Liver (tissue), 9 donors: ENCODE data around the gene PTPMT1. TPM values are rescaled to one million over a fixed set of nuclear protein-coding genes. Genes with fewer than 3 reads are reported as not detected.
A peak's percentile ranks its signal among the peaks of the same experiment; 100 is the strongest.

Source experiments
- DNase-seq: peaks from one replicate; pipeline ENCODE4 v3.0.0-alpha.2; 2017; ENCODE audit warnings: low spot score
- H3K27ac ChIP-seq, 2 donors: one replicate each; pipeline ENCODE4 v1.7.0; 2013; ENCODE audit warnings: inconsistent platforms in 2 of 2, low read length in 2 of 2, control low read depth in 1 of 2, low read depth in 1 of 2, mild to moderate bottlenecking in 1 of 2
- H3K27me3 ChIP-seq, 4 donors: one replicate each; pipeline versions ENCODE4 v1.6.1 to v1.7.0; 2013; ENCODE audit warnings: low read length in 3 of 4, inconsistent platforms in 1 of 4, mild to moderate bottlenecking in 1 of 4, moderate library complexity in 1 of 4; ENCODE audit not compliant: control insufficient read depth in 4 of 4, insufficient read depth in 4 of 4
- H3K36me3 ChIP-seq, 4 donors: one replicate each; pipeline versions ENCODE4 v1.6.1 to v1.7.0; 2013; ENCODE audit warnings: low read length in 3 of 4, mild to moderate bottlenecking in 3 of 4, low read depth in 1 of 4, moderate library complexity in 1 of 4; ENCODE audit not compliant: control insufficient read depth in 4 of 4, insufficient read depth in 3 of 4
- H3K4me1 ChIP-seq, 4 donors: one replicate each; pipeline versions ENCODE4 v1.6.1 to v1.7.0; 2013; ENCODE audit warnings: low read length in 3 of 4, mild to moderate bottlenecking in 3 of 4, moderate library complexity in 1 of 4; ENCODE audit not compliant: control insufficient read depth in 4 of 4, insufficient read depth in 4 of 4
- H3K4me3 ChIP-seq, 3 donors: one replicate each; pipeline versions ENCODE4 v1.6.1 to v1.7.0; 2013; ENCODE audit warnings: low read length in 3 of 3, control low read depth in 1 of 3, low read depth in 1 of 3, mild to moderate bottlenecking in 1 of 3
- H3K9ac ChIP-seq, 2 donors: one replicate each; pipeline ENCODE4 v1.7.0; 2013; ENCODE audit warnings: low read length in 2 of 2, mild to moderate bottlenecking in 2 of 2, moderate library complexity in 2 of 2, control low read depth in 1 of 2, low read depth in 1 of 2
- H3K9me3 ChIP-seq, 4 donors: one replicate each; pipeline versions ENCODE4 v1.6.1 to v1.7.0; 2013; ENCODE audit warnings: low read length in 3 of 4; ENCODE audit not compliant: control insufficient read depth in 4 of 4
- FOXA1 ChIP-seq: IDR thresholded peaks from 2 replicates; pipeline ENCODE4 v1.6.1; 2016; ENCODE audit warnings: antibody characterized with exemption
- FOXA2 ChIP-seq: IDR thresholded peaks from 2 replicates; pipeline ENCODE4 v1.6.1; 2016; ENCODE audit warnings: antibody characterized with exemption
- HNF4G ChIP-seq: IDR thresholded peaks from 2 replicates; pipeline ENCODE4 v1.6.1; 2016; ENCODE audit warnings: antibody characterized with exemption
- JUND ChIP-seq, 2 donors: IDR thresholded peaks; 2 replicates each; pipeline ENCODE4 v1.6.1; 2016; ENCODE audit warnings: antibody characterized with exemption in 2 of 2
- NR2F2 ChIP-seq: IDR thresholded peaks from 2 replicates; pipeline ENCODE4 v1.6.1; 2016; ENCODE audit warnings: antibody characterized with exemption
- RAD21 ChIP-seq, 2 donors: IDR thresholded peaks; 2 replicates each; pipeline ENCODE4 v1.6.1; 2016; ENCODE audit warnings: antibody characterized with exemption in 2 of 2, mild to moderate bottlenecking in 2 of 2
- RXRA ChIP-seq, 2 donors: IDR thresholded peaks; 2 replicates each; pipeline ENCODE4 v1.6.1; 2017 to 2018; ENCODE audit warnings: antibody characterized with exemption in 2 of 2, mild to moderate bottlenecking in 1 of 2
- SP1 ChIP-seq: IDR thresholded peaks from 2 replicates; pipeline ENCODE4 v1.6.1; 2018; ENCODE audit warnings: antibody characterized with exemption, mild to moderate bottlenecking
- TAF1 ChIP-seq: conservative IDR thresholded peaks from 2 replicates; pipeline ENCODE4 v1.6.1; 2016; ENCODE audit warnings: antibody characterized with exemption, mild to moderate bottlenecking
- YY1 ChIP-seq: IDR thresholded peaks from 2 replicates; pipeline ENCODE4 v1.6.1; 2016; ENCODE audit warnings: antibody characterized with exemption, mild to moderate bottlenecking
- WGBS: extraction: QIAGEN DNeasy Blood & Tissue Kit; methylation state at CpG from one replicate; pipeline ENCODE4 v1.1.7; 2013; 5-methylcytosine and 5-hydroxymethylcytosine counted together
- polyA plus RNA-seq, 2 donors: library from polyadenylated mRNA; stranded (reverse) in 1 of 2; unstranded in 1 of 2; fragments of 200-250 nt in 1 of 2; fragments of >200 nt in 1 of 2; fragmentation: Nextera tagmentation in 1 of 2; extraction: Ambion mirVana in 1 of 2; gene quantifications; one replicate each; pipeline versions ENCODE4 v1.2.1 to v1.2.3, GENCODE V29; 2013 to 2015
- total RNA-seq, 2 donors: library from RNA; depleted of rRNA; stranded (reverse); fragments of >200 nt; gene quantifications; one replicate each; pipeline ENCODE4 v1.2.3, GENCODE V29; 2014
- TF ChIP-seq, protein P1 (sequence below): fragments of 150-350 bp; IDR thresholded peaks from 2 replicates; pipeline ENCODE4 v1.5.1; 2017; ENCODE audit warnings: improper control_type of control experiment, low read depth, low read length; ENCODE audit not compliant: missing input control
- TF ChIP-seq, protein P2 (sequence below): IDR thresholded peaks from 2 replicates; pipeline ENCODE4 v1.6.1; 2016; ENCODE audit warnings: antibody characterized with exemption
- TF ChIP-seq, protein P3 (sequence below): IDR thresholded peaks from 2 replicates; pipeline ENCODE4 v1.6.1; 2016; ENCODE audit warnings: antibody characterized with exemption, mild to moderate bottlenecking
- TF ChIP-seq, protein P4 (sequence below): IDR thresholded peaks from 2 replicates; pipeline ENCODE4 v1.6.1; 2016; ENCODE audit warnings: antibody characterized with exemption
- TF ChIP-seq, protein P5 (sequence below): IDR thresholded peaks from 2 replicates; pipeline ENCODE4 v1.6.1; 2016; ENCODE audit warnings: antibody characterized with exemption
- donor health status: healthy.
- donor health status: healthy.
- donor health status: healthy.
- donor health status: healthy.
- donor health status: healthy.

PTPMT1 gene
- total and polyA plus RNA-seq, 4 donors = 28.7 to 40.4 (median 33.5) TPM

DNA sequence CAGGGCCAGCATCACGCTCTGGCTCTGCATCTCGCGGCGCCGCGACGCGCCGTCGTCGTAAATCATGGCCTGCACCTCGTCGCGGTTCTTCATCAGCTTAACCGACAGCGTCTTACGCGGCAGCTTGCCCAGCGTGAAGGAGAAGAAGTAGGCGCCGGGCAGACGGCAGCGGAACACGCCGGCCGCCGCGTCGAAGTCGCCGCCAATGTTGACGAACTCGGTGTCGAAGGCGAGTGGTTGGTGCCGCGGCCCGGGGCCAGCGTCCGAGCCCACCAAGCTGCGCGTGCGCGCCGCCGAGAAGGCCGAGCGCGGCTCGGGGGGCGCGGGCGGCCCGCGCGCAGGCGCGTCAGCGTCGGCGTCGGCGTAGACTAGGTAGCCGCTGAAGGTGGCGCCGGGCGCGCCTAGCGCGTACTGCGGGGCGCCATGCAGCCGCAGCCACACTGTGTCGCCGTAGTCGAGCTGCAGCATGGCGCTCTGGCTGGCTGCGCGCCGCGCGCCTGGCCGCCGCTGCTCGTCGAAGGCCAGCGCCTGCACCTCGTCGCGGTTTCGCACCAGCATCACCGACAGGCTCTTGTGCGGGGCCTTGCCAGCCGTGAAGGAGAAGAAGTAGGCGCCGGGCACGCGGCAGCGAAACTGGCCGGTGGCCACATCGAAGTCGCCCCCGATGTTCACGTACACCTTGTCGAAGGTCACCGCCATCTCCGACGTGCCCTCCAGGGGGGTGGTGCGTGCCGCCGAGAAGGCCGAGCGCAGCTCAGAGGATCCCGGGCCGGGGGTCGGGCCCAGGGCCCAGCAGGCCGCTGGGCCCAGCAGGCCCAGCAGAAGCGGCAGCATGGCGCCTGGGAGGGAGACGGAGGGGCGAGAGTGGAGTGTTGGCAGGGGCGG is 24.8 kb downstream of the PTPMT1 start:
- H3K4me1 ChIP-seq = peaks cover 0 to 6% (median 2%) of the 10 kb centered on the region in 4 donors
- DNase-seq = no peak
- H3K27ac ChIP-seq = no peak overlapping the region
- WGBS = 45% methylated on average over 122 of the region's 122 CpGs
- peaks cover 0 to 7% (median 1%) of the 10 kb centered on the region in 4 donors for H3K9me3 ChIP-seq
- TF ChIP-seq FOXA2 (no peak), RXRA (IDR thresholded peaks at IDR 0.05) (no peak), HNF4G (no peak), RAD21 (IDR thresholded peaks at IDR 0.05) (no peak), JUND (IDR thresholded peaks at IDR 0.05) (no peak)
- TF ChIP-seq, protein P1, sequence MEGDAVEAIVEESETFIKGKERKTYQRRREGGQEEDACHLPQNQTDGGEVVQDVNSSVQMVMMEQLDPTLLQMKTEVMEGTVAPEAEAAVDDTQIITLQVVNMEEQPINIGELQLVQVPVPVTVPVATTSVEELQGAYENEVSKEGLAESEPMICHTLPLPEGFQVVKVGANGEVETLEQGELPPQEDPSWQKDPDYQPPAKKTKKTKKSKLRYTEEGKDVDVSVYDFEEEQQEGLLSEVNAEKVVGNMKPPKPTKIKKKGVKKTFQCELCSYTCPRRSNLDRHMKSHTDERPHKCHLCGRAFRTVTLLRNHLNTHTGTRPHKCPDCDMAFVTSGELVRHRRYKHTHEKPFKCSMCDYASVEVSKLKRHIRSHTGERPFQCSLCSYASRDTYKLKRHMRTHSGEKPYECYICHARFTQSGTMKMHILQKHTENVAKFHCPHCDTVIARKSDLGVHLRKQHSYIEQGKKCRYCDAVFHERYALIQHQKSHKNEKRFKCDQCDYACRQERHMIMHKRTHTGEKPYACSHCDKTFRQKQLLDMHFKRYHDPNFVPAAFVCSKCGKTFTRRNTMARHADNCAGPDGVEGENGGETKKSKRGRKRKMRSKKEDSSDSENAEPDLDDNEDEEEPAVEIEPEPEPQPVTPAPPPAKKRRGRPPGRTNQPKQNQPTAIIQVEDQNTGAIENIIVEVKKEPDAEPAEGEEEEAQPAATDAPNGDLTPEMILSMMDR = no peak
- TF ChIP-seq, protein P2, sequence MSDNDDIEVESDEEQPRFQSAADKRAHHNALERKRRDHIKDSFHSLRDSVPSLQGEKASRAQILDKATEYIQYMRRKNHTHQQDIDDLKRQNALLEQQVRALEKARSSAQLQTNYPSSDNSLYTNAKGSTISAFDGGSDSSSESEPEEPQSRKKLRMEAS = no peak
- peaks cover 0 to 7% (median 2%) of the 10 kb centered on the region in 4 donors for H3K27me3 ChIP-seq
- H3K36me3 ChIP-seq = peaks cover 0 to 1% (median under 1%) of the 10 kb centered on the region in 4 donors
- no peak overlapping the region for H3K9ac ChIP-seq
- peak overlapping the region in 1 of 3 donors; percentile 1 for H3K4me3 ChIP-seq

DNA sequence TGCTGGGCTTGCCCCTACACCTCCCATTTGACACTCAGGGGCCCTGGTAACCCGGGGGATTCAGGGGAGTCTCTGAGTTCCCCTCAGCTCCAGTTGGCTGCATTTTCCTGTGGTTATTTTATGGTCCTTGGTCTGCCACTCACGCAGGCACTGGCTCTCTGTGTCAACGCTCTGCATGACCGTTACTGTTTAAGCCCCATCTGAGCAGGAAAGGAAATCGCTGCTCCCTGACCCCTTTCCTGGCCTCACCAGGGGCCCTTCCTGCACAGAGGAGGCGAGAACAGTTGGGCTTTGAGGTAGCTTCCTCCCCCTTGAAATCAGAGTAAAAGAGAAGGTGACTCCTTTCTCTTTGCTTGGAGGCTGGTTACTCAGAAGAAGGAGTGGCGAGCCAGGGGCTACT is 26.4 kb downstream of the PTPMT1 start:
- DNase-seq = no peak
- no peak overlapping the region for H3K4me3 ChIP-seq
- 50% methylated on average over 7 of the region's 7 CpGs for WGBS
- no peaks in the 10 kb centered on the region for H3K36me3 ChIP-seq
- H3K27me3 ChIP-seq = peaks cover 0 to 7% (median 2%) of the 10 kb centered on the region in 4 donors
- H3K9me3 ChIP-seq = peaks cover 0 to 7% (median 1%) of the 10 kb centered on the region in 4 donors
- H3K27ac ChIP-seq = no peak overlapping the region
- H3K9ac ChIP-seq = no peak overlapping the region
- TF ChIP-seq RAD21 (IDR thresholded peaks at IDR 0.05) (no peak), TAF1 (no peak), FOXA1 (no peak), HNF4G (no peak), SP1 (no peak), RXRA (IDR thresholded peaks at IDR 0.05) (no peak), YY1 (no peak), NR2F2 (no peak)
- TF ChIP-seq, protein P3, sequence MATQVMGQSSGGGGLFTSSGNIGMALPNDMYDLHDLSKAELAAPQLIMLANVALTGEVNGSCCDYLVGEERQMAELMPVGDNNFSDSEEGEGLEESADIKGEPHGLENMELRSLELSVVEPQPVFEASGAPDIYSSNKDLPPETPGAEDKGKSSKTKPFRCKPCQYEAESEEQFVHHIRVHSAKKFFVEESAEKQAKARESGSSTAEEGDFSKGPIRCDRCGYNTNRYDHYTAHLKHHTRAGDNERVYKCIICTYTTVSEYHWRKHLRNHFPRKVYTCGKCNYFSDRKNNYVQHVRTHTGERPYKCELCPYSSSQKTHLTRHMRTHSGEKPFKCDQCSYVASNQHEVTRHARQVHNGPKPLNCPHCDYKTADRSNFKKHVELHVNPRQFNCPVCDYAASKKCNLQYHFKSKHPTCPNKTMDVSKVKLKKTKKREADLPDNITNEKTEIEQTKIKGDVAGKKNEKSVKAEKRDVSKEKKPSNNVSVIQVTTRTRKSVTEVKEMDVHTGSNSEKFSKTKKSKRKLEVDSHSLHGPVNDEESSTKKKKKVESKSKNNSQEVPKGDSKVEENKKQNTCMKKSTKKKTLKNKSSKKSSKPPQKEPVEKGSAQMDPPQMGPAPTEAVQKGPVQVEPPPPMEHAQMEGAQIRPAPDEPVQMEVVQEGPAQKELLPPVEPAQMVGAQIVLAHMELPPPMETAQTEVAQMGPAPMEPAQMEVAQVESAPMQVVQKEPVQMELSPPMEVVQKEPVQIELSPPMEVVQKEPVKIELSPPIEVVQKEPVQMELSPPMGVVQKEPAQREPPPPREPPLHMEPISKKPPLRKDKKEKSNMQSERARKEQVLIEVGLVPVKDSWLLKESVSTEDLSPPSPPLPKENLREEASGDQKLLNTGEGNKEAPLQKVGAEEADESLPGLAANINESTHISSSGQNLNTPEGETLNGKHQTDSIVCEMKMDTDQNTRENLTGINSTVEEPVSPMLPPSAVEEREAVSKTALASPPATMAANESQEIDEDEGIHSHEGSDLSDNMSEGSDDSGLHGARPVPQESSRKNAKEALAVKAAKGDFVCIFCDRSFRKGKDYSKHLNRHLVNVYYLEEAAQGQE = no peak
- TF ChIP-seq, protein P2 = no peak
- TF ChIP-seq, protein P4, sequence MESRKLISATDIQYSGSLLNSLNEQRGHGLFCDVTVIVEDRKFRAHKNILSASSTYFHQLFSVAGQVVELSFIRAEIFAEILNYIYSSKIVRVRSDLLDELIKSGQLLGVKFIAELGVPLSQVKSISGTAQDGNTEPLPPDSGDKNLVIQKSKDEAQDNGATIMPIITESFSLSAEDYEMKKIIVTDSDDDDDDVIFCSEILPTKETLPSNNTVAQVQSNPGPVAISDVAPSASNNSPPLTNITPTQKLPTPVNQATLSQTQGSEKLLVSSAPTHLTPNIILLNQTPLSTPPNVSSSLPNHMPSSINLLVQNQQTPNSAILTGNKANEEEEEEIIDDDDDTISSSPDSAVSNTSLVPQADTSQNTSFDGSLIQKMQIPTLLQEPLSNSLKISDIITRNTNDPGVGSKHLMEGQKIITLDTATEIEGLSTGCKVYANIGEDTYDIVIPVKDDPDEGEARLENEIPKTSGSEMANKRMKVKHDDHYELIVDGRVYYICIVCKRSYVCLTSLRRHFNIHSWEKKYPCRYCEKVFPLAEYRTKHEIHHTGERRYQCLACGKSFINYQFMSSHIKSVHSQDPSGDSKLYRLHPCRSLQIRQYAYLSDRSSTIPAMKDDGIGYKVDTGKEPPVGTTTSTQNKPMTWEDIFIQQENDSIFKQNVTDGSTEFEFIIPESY = no peak
- TF ChIP-seq, protein P5, sequence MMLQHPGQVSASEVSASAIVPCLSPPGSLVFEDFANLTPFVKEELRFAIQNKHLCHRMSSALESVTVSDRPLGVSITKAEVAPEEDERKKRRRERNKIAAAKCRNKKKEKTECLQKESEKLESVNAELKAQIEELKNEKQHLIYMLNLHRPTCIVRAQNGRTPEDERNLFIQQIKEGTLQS = no peak
- peaks cover 0 to 6% (median 2%) of the 10 kb centered on the region in 4 donors for H3K4me1 ChIP-seq
